IMR-90 (cell line): Measurements from ENCODE around the gene RBM34. TPM values are rescaled to one million over a fixed set of nuclear protein-coding genes. Genes with fewer than 3 reads are reported as not detected.

ENCODE experiments used
- ATAC-seq: fragments of 200-7000 bp; cut with Tn5 transposase; 2 replicates; pipeline ENCODE4 v1.9.1; 2020; ENCODE audit warnings: low read depth, mild to moderate bottlenecking, moderate library complexity
- BruUV-seq: library from RNA; stranded (reverse); fragments of 400-500 nt; replicated peaks from 2 replicates; lab custom pipeline; 2021; lab: Mats Ljungman, UMichigan
- CTCF ChIA-PET: fragments of 300-600 bp; formaldehyde crosslinking; extraction: SDS; loops from one replicate; lab custom pipeline; 2021; ENCODE audit warnings: antibody characterized with exemption; lab: Yijun Ruan, JAX
- POLR2A ChIA-PET: fragments of 300-600 bp; sonication (Branson Sonifier 250); formaldehyde crosslinking; loops from one replicate; lab custom pipeline; 2022; ENCODE audit warnings: antibody characterized with exemption; ENCODE audit not compliant: unreplicated experiment; lab: Charles Lee
- DNase-seq: peaks from one replicate; pipeline ENCODE4 v3.0.0; 2013
- H2AFZ ChIP-seq: replicated peaks from 2 replicates; pipeline ENCODE3; 2013; ENCODE audit warnings: low read length, mild to moderate bottlenecking; ENCODE audit not compliant: poor library complexity
- H2AK5ac ChIP-seq: 2 replicates; pipeline ENCODE4 v1.6.1; 2013; ENCODE audit warnings: low read depth, low read length, inconsistent platforms
- H2AK9ac ChIP-seq: replicated peaks from 2 replicates; pipeline ENCODE3; 2013; ENCODE audit warnings: mild to moderate bottlenecking, low read depth, low read length, moderate library complexity; ENCODE audit not compliant: poor library complexity
- H2BK120ac ChIP-seq: 2 replicates; pipeline ENCODE4 v1.6.1; 2013; ENCODE audit warnings: low read depth, low read length, inconsistent platforms
- H2BK15ac ChIP-seq: 3 replicates; pipeline ENCODE4 v1.6.1; 2013; ENCODE audit warnings: low read depth, low read length, inconsistent platforms
- H2BK20ac ChIP-seq: 2 replicates; pipeline ENCODE4 v1.6.1; 2013; ENCODE audit warnings: low read depth, mild to moderate bottlenecking, inconsistent platforms, low read length, moderate library complexity
- H2BK5ac ChIP-seq: 2 replicates; pipeline ENCODE4 v1.6.1; 2013; ENCODE audit warnings: mild to moderate bottlenecking, low read depth, low read length, inconsistent platforms; ENCODE audit not compliant: poor library complexity, severe bottlenecking
- H3K14ac ChIP-seq: replicated peaks from 2 replicates; pipeline ENCODE4 v1.6.1; 2013; ENCODE audit warnings: low read depth, low read length, inconsistent platforms
- H3K18ac ChIP-seq: 2 replicates; pipeline ENCODE4 v1.6.1; 2013; ENCODE audit warnings: low read depth, low read length, control low read depth
- H3K23ac ChIP-seq: 2 replicates; pipeline ENCODE4 v1.6.1; 2013; ENCODE audit warnings: low read depth, low read length, inconsistent platforms
- H3K27ac ChIP-seq: 2 replicates; pipeline ENCODE4 v1.5.1; 2013; ENCODE audit warnings: mild to moderate bottlenecking, control low read depth, low read length; ENCODE audit not compliant: insufficient read depth
- H3K27me3 ChIP-seq: 2 replicates; pipeline ENCODE4 v1.6.1; 2013; ENCODE audit warnings: low read length; ENCODE audit not compliant: control insufficient read depth, insufficient read depth
- H3K36me3 ChIP-seq: 2 replicates; pipeline ENCODE4 v1.6.1; 2013; ENCODE audit warnings: low read length, mixed read lengths; ENCODE audit not compliant: control insufficient read depth, insufficient read depth
- H3K4ac ChIP-seq: 2 replicates; pipeline ENCODE4 v1.6.1; 2013; ENCODE audit warnings: low read depth, low read length, inconsistent platforms
- H3K4me1 ChIP-seq: 2 replicates; pipeline ENCODE4 v1.6.1; 2013; ENCODE audit warnings: low read length, mixed read lengths; ENCODE audit not compliant: control insufficient read depth, insufficient read depth
- H3K4me2 ChIP-seq: 2 replicates; pipeline ENCODE4 v1.6.1; 2013; ENCODE audit warnings: low read depth, mild to moderate bottlenecking, control low read depth, low read length, moderate library complexity
- H3K4me3 ChIP-seq: 2 replicates; pipeline ENCODE4 v1.5.1; 2013; ENCODE audit warnings: low read depth, mild to moderate bottlenecking, control low read depth, low read length, moderate library complexity; ENCODE audit not compliant: insufficient read depth
- H3K56ac ChIP-seq: 2 replicates; pipeline ENCODE4 v1.6.1; 2013; ENCODE audit warnings: low read length, inconsistent platforms; ENCODE audit not compliant: insufficient read depth; ENCODE audit errors: extremely low read depth
- H3K79me1 ChIP-seq, 2 experiments: 2 replicates each; pipeline ENCODE4 v1.6.1; 2013; ENCODE audit warnings: low read length in 2 of 2, inconsistent platforms in 1 of 2, low read depth in 1 of 2
- H3K9ac ChIP-seq: 2 replicates; pipeline ENCODE4 v1.6.1; 2013; ENCODE audit warnings: low read depth, low read length, control low read depth
- H3K9me1 ChIP-seq: 2 replicates; pipeline ENCODE4 v1.6.1; 2013; ENCODE audit warnings: low read length, inconsistent platforms; ENCODE audit not compliant: insufficient read depth
- H3K9me3 ChIP-seq: 2 replicates; pipeline ENCODE4 v1.6.1; 2013; ENCODE audit warnings: low read length; ENCODE audit not compliant: control insufficient read depth, insufficient read depth
- H4K20me1 ChIP-seq: 2 replicates; pipeline ENCODE4 v1.6.1; 2013; ENCODE audit warnings: low read length, inconsistent platforms; ENCODE audit not compliant: insufficient read depth
- H4K5ac ChIP-seq: 2 replicates; pipeline ENCODE4 v1.6.1; 2013; ENCODE audit warnings: mild to moderate bottlenecking, low read depth, low read length, control low read depth
- H4K8ac ChIP-seq, 2 experiments: 2 replicates each; pipeline ENCODE4 v1.6.1; 2013; ENCODE audit warnings: low read depth in 2 of 2, low read length in 2 of 2, control low read depth in 1 of 2, inconsistent platforms in 1 of 2
- H4K91ac ChIP-seq: 2 replicates; pipeline ENCODE4 v1.6.1; 2013; ENCODE audit warnings: low read depth, low read length, inconsistent platforms; ENCODE audit not compliant: insufficient read depth
- BHLHE40 ChIP-seq: fragments of 150-350 bp; IDR thresholded peaks from 2 replicates; pipeline ENCODE4 v1.6.1; 2016; ENCODE audit warnings: mild to moderate bottlenecking, low read depth, low read length
- CEBPB ChIP-seq: IDR thresholded peaks from 2 replicates; pipeline ENCODE4 v1.6.1; 2012; ENCODE audit warnings: low read depth, low read length, improper control_type of control experiment
- CTCF ChIP-seq: conservative IDR thresholded peaks from 2 replicates; pipeline ENCODE4 v1.5.1; 2012; ENCODE audit warnings: mild to moderate bottlenecking, low read depth, low read length, improper control_type of control experiment
- ELK1 ChIP-seq: fragments of 150-350 bp; IDR thresholded peaks from 2 replicates; pipeline ENCODE4 v1.6.1; 2016; ENCODE audit warnings: low read depth, mild to moderate bottlenecking, low read length, moderate library complexity, borderline replicate concordance
- FOS ChIP-seq: fragments of 150-350 bp; IDR thresholded peaks from 2 replicates; pipeline ENCODE4 v1.6.1; 2016; ENCODE audit warnings: low read depth, low read length
- MAFK ChIP-seq: IDR thresholded peaks from 2 replicates; pipeline ENCODE4 v1.6.1; 2012; ENCODE audit warnings: low read depth, low read length, improper control_type of control experiment
- MAZ ChIP-seq: IDR thresholded peaks from 2 replicates; pipeline ENCODE4 v1.6.1; 2012; ENCODE audit warnings: low read depth, mild to moderate bottlenecking, low read length, improper control_type of control experiment, moderate library complexity, borderline replicate concordance
- MXI1 ChIP-seq: IDR thresholded peaks from 2 replicates; pipeline ENCODE4 v1.6.1; 2012; ENCODE audit warnings: low read depth, mild to moderate bottlenecking, low read length, moderate library complexity, borderline replicate concordance
- NFE2L2 ChIP-seq: fragments of 150-350 bp; IDR thresholded peaks from 2 replicates; pipeline ENCODE4 v1.6.1; 2016; ENCODE audit warnings: low read depth, mild to moderate bottlenecking, low read length
- POLR2A ChIP-seq: IDR thresholded peaks from 2 replicates; pipeline ENCODE4 v1.6.1; 2012; ENCODE audit warnings: mild to moderate bottlenecking, low read depth, low read length
- RAD21 ChIP-seq: IDR thresholded peaks from 2 replicates; pipeline ENCODE4 v1.6.1; 2012; ENCODE audit warnings: low read length, improper control_type of control experiment
- RCOR1 ChIP-seq: IDR thresholded peaks from 2 replicates; pipeline ENCODE4 v1.6.1; 2012; ENCODE audit warnings: mild to moderate bottlenecking, low read length, improper control_type of control experiment; ENCODE audit not compliant: insufficient replicate concordance
- RFX5 ChIP-seq: IDR thresholded peaks from 2 replicates; pipeline ENCODE4 v1.8.0; 2012; ENCODE audit warnings: low read depth, mild to moderate bottlenecking, low read length, moderate library complexity
- SMC3 ChIP-seq: fragments of 150-350 bp; IDR thresholded peaks from 2 replicates; pipeline ENCODE4 v1.6.1; 2016; ENCODE audit warnings: low read depth, mild to moderate bottlenecking, antibody characterized with exemption, low read length, moderate library complexity
- USF2 ChIP-seq: fragments of 150-350 bp; IDR thresholded peaks from 2 replicates; pipeline ENCODE4 v1.6.1; 2017; ENCODE audit warnings: mild to moderate bottlenecking, antibody characterized with exemption, low read length, low read depth
- WGBS, 2 experiments: methylation state at CpG; one replicate each; pipeline versions ENCODE4 v1.1.5 to v1.1.7; 2013; ENCODE audit warnings: missing lambda C conversion rate in 2 of 2; ENCODE audit not compliant: insufficient read length in 1 of 2; ENCODE audit errors: extremely low coverage in 2 of 2; 5-methylcytosine and 5-hydroxymethylcytosine counted together
- dilution Hi-C: fragments of 300-500 bp; cut with HindIII; formaldehyde crosslinking; loops from one replicate; pipeline ENCODE4 v1.14.3; 2018; ENCODE audit warnings: low sequenced_read_pairs; ENCODE audit not compliant: unreplicated experiment
- in situ Hi-C: fragments of 300-500 bp; cut with MboI; formaldehyde crosslinking; loops from 3 replicates; pipeline ENCODE4 v1.14.3; 2019; ENCODE audit warnings: low sequenced_read_pairs, inconsistent platforms, mixed read lengths
- intact Hi-C: fragments of 100-400 bp; cut with micrococcal nuclease; formaldehyde crosslinking; loops from 2 replicates; pipeline ENCODE4 v1.10.0; 2022
- polyA plus RNA-seq, 3 experiments: library from polyadenylated mRNA; depleted of rRNA; stranded (reverse); fragments of >200 nt; gene quantifications; 2 replicates each; pipeline ENCODE4 v1.2.3, GENCODE V29; 2012; ENCODE audit warnings: low replicate concordance in 1 of 3
- total RNA-seq: library from RNA; depleted of rRNA; stranded (reverse); fragments of >200 nt; gene quantifications from 2 replicates; pipeline ENCODE4 v1.2.3, GENCODE V29; 2012

Gene RBM34
- total and polyA plus RNA-seq, 2 of the 4 experiments (the other 2 are of a cell fraction), result 28.7 to 34.0 TPM

- Histone ChIP-seq H4K5ac (no peak overlapping the region), H2BK20ac (no peak overlapping the region), H4K91ac (no peak overlapping the region), H2AK9ac (no peak overlapping the region), H4K8ac (no peak overlapping the region), H2BK120ac (no peak overlapping the region), H3K14ac (no peak overlapping the region), H3K9me1 (peaks cover 3% of the 10 kb centered on the region; the same call in 1 of the 2 replicates), H3K23ac (no peak overlapping the region), H2AK5ac (no peak overlapping the region), H3K4me2 (no peak overlapping the region), H3K9ac (no peak overlapping the region), H3K4me1 (peaks cover 5% of the 10 kb centered on the region), H3K27ac (peak overlapping the region; percentile 53; the same call in 1 of the 2 replicates), H2BK15ac (no peak overlapping the region), H3K4me3 (no peak overlapping the region), H3K9me3 (no peaks in the 10 kb centered on the region), H3K79me1 (peaks cover 17 to 34% of the 10 kb centered on the region in 2 experiments), H3K56ac (no peak overlapping the region), H3K18ac (no peak overlapping the region), H3K4ac (no peak overlapping the region), H2AFZ (no peak overlapping the region), H4K20me1 (no peaks in the 10 kb centered on the region), H3K27me3 (no peaks in the 10 kb centered on the region), H3K36me3 (peaks cover 53% of the 10 kb centered on the region), H2BK5ac (no peak overlapping the region)
- ChIA-PET CTCF (interaction anchor here (0.9 kb wide), 1 partner anchor 34 kb away, joined by 3 read pairs; no protein-coding TSS in a partner anchor), POLR2A (no interaction called here)
- in situ Hi-C loops (no loop called here), intact Hi-C loops (no loop called here), dilution Hi-C loops (no loop called here)
- WGBS, 2 experiments, result no CpG with 5 or more reads among the region's 2 CpGs
- no TSS peak for BruUV-seq
- ATAC-seq (no peak), DNase-seq (no peak)
- no peak for TF ChIP-seq MXI1
- no peak for TF ChIP-seq CEBPB
- no peak for TF ChIP-seq MAFK
- TF ChIP-seq NFE2L2, result no peak
- no peak for TF ChIP-seq BHLHE40
- no peak for TF ChIP-seq POLR2A
- TF ChIP-seq RCOR1, result no peak
- no peak for TF ChIP-seq FOS
- TF ChIP-seq MAZ, result no peak
- no peak for TF ChIP-seq SMC3
- TF ChIP-seq ELK1, result no peak
- no peak for TF ChIP-seq USF2
- TF ChIP-seq RAD21, result no peak
- TF ChIP-seq CTCF, result no peak
- no peak for TF ChIP-seq RFX5
Observed at GRCh38 chr1:235138821-235139220, 22.2 kb downstream of the RBM34 start.
